Measurements from ENCODE around the gene SLC22A13. TPM values are rescaled to one million over a fixed set of nuclear protein-coding genes. Genes with fewer than 3 reads are reported as not detected.

SLC22A13 gene
- total RNA-seq, 1 donor from 2014 or later, result 0.51 TPM

DNA sequence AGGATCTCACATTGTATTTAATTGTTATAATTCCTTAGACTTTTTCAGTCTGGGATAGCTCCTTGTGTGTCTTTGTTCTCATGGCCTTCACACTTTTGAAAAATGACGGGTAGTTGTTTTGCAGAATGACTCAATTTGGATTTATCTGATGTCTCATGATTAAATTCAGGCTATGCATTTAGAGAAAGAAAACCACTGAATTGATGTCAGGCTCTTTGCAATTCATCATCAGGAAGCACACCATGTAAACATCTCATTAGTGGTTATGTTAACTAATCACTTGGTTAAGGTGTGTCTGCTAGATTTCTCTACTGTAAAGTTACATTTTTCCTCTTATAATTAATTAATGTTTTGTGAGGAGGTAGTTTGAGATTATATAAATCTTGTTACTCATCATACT is 8.0 kb upstream of the SLC22A13 start:
- intact Hi-C loops (cut with micrococcal nuclease), result no loop called here
- no peak overlapping the region for H3K4me3 Mint-ChIP-seq
- TF ChIP-seq CTCF (IDR thresholded peaks at IDR 0.05), result no peak
- H3K36me3 Mint-ChIP-seq (ENCODE audit: low read depth), result peaks cover 32% of the 10 kb centered on the region
- no peak for DNase-seq
- no peak overlapping the region for H3K27ac Mint-ChIP-seq
- CTCF ChIA-PET, result no interaction called here
- POLR2A ChIA-PET, result no interaction called here
- no peak for ATAC-seq (ENCODE audit: low read depth)
- no peaks in the 10 kb centered on the region for H3K27me3 Mint-ChIP-seq
- H3K4me1 Mint-ChIP-seq, result no peaks in the 10 kb centered on the region
- no peaks in the 10 kb centered on the region for H3K9me3 Mint-ChIP-seq

- H3K9me3 Mint-ChIP-seq, result no peaks in the 10 kb centered on the region
- no peak for ATAC-seq (ENCODE audit: low read depth)
- H3K36me3 Mint-ChIP-seq (ENCODE audit: low read depth), result peaks cover 5% of the 10 kb centered on the region
- H3K27ac Mint-ChIP-seq, result no peak overlapping the region
- ChIA-PET CTCF (no interaction called here), POLR2A (no interaction called here)
- no peak overlapping the region for H3K4me3 Mint-ChIP-seq
- DNase-seq, result no peak
- no peaks in the 10 kb centered on the region for H3K27me3 Mint-ChIP-seq
- no peaks in the 10 kb centered on the region for H3K4me1 Mint-ChIP-seq
- no peak for TF ChIP-seq CTCF (IDR thresholded peaks at IDR 0.05)
- intact Hi-C loops (cut with micrococcal nuclease), result no loop called here
These were observed 5.1 kb upstream of the SLC22A13 start for GRCh38 chr3:38260474-38260873.

DNA sequence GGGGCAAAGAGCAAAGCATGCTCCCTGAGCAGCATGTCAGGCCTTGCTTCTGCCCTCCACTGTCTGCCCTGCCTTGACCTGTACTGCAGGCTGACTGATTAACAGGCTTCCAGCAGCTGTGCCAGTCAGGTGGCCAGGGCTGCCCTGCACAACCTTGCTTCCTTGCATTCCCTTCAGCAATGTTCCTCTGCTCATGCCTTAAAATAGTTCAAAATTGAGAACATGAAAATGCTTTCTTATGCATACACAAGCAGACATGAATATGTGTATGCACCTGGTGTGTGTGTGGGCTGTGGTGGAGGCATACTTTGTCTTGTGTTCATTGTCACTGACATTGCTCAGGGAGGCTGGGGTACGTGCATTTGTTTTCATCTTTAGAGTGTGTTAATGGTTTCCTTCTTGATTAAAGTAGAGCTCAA is 1.2 kb upstream of the SLC22A13 start:
- intact Hi-C loops (cut with micrococcal nuclease), result no loop called here
- no peak for TF ChIP-seq CTCF (IDR thresholded peaks at IDR 0.05)
- peaks cover 19% of the 10 kb centered on the region for H3K4me1 Mint-ChIP-seq
- ATAC-seq (ENCODE audit: low read depth) (no peak), DNase-seq (no peak)
- no peak overlapping the region for H3K27ac Mint-ChIP-seq
- H3K9me3 Mint-ChIP-seq, result no peaks in the 10 kb centered on the region
- H3K4me3 Mint-ChIP-seq, result no peak overlapping the region
- no peaks in the 10 kb centered on the region for H3K27me3 Mint-ChIP-seq
- CTCF ChIA-PET, result no interaction called here
- POLR2A ChIA-PET, result no interaction called here
- H3K36me3 Mint-ChIP-seq (ENCODE audit: low read depth), result no peaks in the 10 kb centered on the region

DNA sequence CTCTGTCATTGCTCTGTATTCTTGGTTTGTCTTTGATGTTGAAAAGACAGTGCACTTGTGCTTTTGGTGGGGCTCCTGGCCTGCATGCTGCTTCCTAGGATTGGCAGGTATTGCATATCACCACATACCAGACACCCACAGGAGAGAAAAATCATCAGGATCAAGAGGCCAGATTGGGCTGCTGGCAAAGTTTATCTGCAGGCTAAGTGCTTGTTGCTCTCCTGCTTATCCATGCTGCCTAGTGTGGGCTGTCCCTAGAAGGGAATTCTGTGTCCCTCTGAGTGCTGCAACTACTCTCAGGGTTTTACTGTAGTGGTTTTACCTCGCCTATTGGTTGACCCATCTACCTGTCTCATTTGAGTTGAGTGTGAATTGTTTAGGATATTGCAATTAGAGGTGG is 833 bp upstream of the SLC22A13 start:
- DNase-seq (no peak), ATAC-seq (ENCODE audit: low read depth) (no peak)
- H3K36me3 Mint-ChIP-seq (ENCODE audit: low read depth), result no peaks in the 10 kb centered on the region
- ChIA-PET POLR2A (no interaction called here), CTCF (no interaction called here)
- H3K27ac Mint-ChIP-seq, result no peak overlapping the region
- no peak overlapping the region for H3K4me3 Mint-ChIP-seq
- intact Hi-C loops (cut with micrococcal nuclease), result no loop called here
- H3K4me1 Mint-ChIP-seq, result peaks cover 19% of the 10 kb centered on the region
- H3K9me3 Mint-ChIP-seq, result no peaks in the 10 kb centered on the region
- TF ChIP-seq CTCF (IDR thresholded peaks at IDR 0.05), result no peak
- H3K27me3 Mint-ChIP-seq, result no peaks in the 10 kb centered on the region

GRCh38 chr3:38266810-38267209 is 1.2 kb downstream of the SLC22A13 start:
- H3K27me3 Mint-ChIP-seq, result no peaks in the 10 kb centered on the region
- DNase-seq, result no peak
- no peaks in the 10 kb centered on the region for H3K36me3 Mint-ChIP-seq (ENCODE audit: low read depth)
- peaks cover 19% of the 10 kb centered on the region for H3K4me1 Mint-ChIP-seq
- TF ChIP-seq CTCF (IDR thresholded peaks at IDR 0.05), result no peak
- intact Hi-C loops (cut with micrococcal nuclease), result no loop called here
- no peak for ATAC-seq (ENCODE audit: low read depth)
- H3K4me3 Mint-ChIP-seq, result no peak overlapping the region
- CTCF ChIA-PET, result no interaction called here
- POLR2A ChIA-PET, result no interaction called here
- H3K9me3 Mint-ChIP-seq, result no peaks in the 10 kb centered on the region
- no peak overlapping the region for H3K27ac Mint-ChIP-seq

Measured in activated B cell treated with CpG ODN at 0.5 μM for 24 hours (primary cell).